Stimulated activated CD8-positive, alpha-beta memory T cell treated with anti-CD3 and anti-CD28 coated beads, Interleukin-12 subunit alpha, Interleukin-12 subunit beta, amount 100 ng/mL, for 4 hours (primary cell): Measurements from ENCODE around the gene P4HTM.

Source experiments
- DNase-seq: peaks from one replicate; pipeline ENCODE4 v3.0.0-alpha.2; 2020; ENCODE audit warnings: low read depth

P4HTM gene, protein sequence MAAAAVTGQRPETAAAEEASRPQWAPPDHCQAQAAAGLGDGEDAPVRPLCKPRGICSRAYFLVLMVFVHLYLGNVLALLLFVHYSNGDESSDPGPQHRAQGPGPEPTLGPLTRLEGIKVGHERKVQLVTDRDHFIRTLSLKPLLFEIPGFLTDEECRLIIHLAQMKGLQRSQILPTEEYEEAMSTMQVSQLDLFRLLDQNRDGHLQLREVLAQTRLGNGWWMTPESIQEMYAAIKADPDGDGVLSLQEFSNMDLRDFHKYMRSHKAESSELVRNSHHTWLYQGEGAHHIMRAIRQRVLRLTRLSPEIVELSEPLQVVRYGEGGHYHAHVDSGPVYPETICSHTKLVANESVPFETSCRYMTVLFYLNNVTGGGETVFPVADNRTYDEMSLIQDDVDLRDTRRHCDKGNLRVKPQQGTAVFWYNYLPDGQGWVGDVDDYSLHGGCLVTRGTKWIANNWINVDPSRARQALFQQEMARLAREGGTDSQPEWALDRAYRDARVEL

GRCh38 chr3:48989796-48990635, at the start of gene P4HTM:
P4HTM (plus strand) TSS chr3:48990241; CDS start chr3:48990257, 16 bp downstream.
- peak; percentile 78 for DNase-seq

GRCh38 chr3:48945432-48945831, 44.6 kb upstream of the P4HTM start:
- DNase-seq = no peak

DNA sequence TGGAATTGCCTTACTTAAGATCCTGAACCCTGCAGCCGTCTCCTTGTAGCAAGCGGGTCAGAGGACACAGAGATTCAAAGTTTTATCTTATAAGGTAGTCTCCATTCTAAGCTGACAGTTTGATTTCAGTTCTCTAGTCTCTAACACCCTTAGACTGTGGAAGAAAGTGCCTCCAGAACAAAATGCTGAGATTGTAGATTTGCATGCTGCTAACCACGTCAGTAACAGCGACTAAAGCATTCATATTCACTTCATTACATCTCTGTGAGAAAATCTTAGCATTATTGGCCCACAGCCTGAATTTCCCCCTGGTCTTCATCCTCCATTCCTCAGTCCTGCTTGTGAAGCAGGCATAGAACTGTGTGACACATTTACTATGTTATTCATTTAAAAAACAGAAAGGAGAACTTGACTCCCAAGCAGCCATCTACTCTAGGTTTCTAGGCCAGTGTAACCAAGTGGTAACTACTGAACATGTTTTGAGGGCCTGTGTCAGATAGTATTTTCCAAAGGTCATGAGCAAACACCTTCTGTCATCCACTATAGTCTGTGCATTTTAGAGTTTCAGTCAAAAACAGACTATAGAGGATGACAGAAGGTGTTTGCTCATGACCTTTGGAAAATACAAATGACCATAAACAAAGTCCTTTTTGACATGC, 44.0 kb upstream of the P4HTM start:
- DNase-seq = no peak

- DNase-seq = no peak
Measured at GRCh38 chr3:48949376-48949717, 40.7 kb upstream of the P4HTM start.

GRCh38 chr3:48950051-48950450, 40.0 kb upstream of the P4HTM start:
- DNase-seq = no peak

DNA sequence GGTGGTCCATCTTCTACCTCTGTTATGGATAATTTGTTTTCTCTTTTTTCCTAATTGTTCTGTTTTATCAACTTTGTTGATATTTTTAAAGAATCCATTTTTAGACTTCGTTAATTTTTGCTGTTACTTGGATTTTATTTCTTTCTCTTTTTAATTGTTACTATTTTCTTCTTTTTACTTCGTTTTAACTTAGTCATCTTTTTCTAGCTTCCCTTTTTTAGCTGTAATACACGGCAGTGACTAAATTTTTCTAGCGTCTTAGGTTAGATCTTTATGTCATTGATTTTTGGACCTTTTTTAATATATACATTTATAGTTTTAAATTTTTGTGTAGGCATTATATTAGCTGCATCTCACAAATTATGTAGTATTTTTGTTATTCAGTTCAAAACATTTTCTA, 38.3 kb upstream of the P4HTM start:
- no peak for DNase-seq

- peak; percentile 11 for DNase-seq
Measured at GRCh38 chr3:48952510-48953118, 37.4 kb upstream of the P4HTM start.

DNA sequence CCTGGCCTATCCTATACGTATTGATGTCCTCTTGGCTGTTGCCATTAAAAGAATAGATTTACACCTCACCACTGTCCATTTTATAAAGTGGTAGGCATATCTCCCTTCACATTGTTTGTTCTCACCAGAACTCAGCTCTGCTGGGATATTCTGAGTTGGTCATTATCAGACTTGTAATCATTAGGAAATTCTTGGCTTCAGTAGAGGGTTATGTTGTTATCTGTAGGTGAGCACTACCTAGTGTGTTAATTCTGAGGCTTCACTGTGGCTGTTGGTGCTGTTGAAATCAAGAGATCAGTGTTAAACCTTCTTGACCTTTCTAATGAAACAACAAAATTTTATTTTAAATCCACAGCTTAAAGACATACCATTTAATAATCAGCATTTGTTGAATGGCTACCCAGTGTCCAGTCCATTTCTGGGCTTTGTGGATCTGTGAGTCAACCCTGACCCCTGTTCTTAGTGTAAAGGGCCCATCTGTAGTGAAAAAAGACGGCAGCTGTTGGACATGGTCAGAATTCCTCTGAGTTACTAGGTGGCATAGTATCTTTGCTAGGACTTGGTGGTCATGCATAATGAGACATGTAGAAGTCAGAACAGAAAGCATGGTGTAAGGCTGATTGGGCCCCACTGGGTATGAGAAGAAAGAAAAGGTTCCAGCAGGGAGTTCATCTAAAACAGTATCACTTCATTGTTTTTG, 32.9 kb upstream of the P4HTM start:
- DNase-seq = no peak

GRCh38 chr3:48960841-48961413, 29.1 kb upstream of the P4HTM start:
- DNase-seq = no peak

DNA sequence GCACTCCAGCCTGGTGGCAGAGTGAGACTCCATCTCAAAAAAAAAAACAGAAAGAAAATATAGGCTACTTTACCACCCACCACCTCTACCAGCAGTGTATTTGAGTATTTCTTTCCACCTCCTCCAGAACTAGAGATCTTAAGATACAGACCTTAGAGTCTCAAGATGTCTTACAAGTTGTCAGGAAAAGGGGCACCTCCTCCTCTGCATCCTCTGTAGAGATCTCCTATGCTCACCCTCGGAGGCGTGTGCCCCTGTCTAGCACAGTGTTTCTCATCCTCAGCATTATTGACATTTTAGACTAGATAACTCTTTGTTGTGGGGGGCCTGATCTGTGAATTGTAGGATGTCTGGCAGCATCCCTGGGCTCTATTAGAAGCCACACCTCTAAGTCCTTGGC, 27.7 kb upstream of the P4HTM start:
- DNase-seq = no peak

- no peak for DNase-seq
Measured at GRCh38 chr3:48962939-48963338, 27.1 kb upstream of the P4HTM start.

GRCh38 chr3:48963591-48963990, 26.4 kb upstream of the P4HTM start:
- DNase-seq = no peak

DNA sequence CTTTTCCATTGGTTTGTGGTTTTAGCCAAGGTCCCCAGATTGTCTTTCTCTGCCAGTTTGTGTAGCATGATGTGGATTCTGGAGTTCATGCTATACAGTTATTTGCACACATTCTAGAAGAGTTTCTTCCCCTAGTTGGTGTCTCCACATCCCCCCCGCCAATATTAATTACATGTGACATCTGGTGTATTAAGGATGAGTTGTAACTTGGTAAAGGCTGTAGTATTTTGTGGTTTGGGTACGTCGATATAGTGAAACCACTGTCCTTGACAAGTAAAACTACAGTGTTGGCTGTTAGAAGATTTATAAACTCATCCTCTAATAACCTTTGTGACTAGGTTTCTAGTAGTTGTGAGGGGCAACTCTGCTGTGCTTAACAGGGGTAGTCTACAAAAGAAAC, 23.7 kb upstream of the P4HTM start:
- DNase-seq = no peak

DNA sequence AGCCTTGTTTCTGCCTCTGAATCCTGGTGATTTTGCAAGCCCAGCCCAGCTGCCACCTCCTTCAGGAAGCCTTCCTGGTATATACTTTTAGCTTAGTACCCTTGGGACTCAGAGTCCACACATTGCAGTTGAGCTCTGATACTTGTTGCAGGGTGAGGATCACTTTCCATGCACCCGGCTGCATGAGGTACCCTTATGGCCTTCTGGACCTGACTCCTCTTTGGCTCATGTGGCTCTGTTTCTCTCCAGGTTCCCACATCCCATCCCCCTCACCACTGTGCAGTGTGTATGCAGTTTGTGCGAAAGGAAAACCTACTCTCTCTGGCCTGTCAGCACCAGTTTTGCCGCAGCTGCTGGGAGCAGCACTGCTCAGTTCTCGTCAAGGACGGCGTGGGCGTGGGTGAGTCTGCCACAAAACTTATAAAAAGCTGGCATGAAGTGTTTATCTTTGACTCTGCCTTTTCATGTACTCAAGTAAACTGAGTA, 23.1 kb upstream of the P4HTM start:
- DNase-seq = no peak

GRCh38 chr3:48970586-48970985, 19.5 kb upstream of the P4HTM start:
- DNase-seq = no peak

GRCh38 chr3:48974076-48974864, 15.8 kb upstream of the P4HTM start:
- no peak for DNase-seq

GRCh38 chr3:48979451-48979850, 10.6 kb upstream of the P4HTM start:
- no peak for DNase-seq

DNA sequence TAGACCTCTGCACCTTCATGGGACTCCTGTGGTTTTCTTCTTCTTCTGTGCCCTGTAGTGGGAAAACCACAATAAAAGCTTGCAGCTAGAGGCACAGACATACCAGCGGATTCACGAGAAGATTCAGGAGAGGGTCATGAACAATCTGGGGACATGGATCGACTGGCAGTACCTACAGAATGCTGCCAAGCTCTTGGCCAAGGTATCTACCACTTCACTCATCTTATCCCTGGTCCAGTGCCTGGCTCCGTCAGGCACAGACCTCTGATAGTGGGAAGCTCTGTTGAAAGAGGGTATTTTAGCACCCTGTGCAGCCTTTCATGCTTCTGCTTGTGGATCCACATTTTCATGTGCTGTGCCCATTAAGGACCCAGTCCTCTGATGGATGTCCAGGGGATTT, 9.7 kb upstream of the P4HTM start:
- DNase-seq = no peak

DNA sequence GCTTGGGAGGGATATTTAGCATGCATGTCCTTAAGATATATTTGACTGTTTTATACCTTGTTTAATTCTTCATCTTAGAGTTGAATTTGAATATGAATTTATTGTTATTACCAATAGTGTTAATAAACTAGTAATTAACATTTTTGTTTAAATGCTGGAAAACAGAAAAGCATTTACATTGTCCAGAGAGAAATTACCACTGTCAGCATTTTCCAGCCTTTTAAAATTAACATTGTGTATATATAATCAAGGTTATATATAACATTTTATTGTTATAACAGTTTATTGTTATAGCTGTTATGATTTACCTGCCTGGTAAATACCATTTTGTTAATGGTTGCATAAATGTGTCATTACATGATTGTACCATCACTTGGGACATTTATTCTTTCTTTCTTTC, 8.0 kb upstream of the P4HTM start:
- no peak for DNase-seq

DNA sequence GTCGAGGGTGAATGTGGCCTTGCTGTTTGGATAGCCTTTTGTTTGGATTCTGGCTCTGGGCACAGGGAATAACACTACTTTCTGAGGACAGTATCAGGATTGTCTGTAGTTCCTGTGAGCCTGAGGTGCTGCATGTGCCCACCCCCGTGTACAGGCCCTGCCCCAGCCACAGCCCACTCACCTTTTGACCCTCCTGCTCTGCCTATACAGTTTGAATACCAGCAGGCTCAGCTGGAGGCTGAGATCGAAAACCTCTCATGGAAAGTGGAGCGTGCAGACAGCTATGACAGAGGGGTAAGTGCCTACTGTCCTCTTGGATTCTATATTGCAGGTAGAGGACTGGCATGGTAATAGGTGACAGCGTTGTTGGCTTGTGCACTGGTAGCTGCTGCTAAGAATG, 7.4 kb upstream of the P4HTM start:
- no peak for DNase-seq
